ENCODE measurements around the gene ACSBG1.
A peak's percentile ranks its signal among the peaks of the same experiment; 100 is the strongest.

ACSBG1 gene

DNA sequence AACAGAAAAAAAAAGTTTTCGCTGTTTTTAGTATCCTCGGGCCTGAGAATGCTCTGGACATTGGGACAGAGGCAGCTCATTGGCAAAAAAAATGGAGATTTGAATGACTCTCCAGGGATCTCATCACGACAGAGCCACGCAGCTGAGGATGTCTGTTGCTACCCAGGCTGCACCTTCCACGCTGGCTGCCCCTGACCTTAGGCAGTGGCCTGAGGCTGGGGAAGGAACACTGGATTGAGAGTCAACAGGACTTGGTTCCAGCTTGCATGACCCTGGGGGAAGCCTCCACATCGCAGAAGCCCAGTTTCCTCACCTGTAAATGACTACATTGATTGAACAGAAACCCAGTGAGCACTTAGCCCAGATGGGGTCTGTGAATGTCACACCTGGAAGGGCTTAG is 8.7 kb upstream of the ACSBG1 start:
- H2BK5ac ChIP-seq (ENCODE audit: low read depth, low read length, poor library complexity, severe bottlenecking) = no peak overlapping the region
- no peak overlapping the region for H4K8ac ChIP-seq (ENCODE audit: low read length)

DNA sequence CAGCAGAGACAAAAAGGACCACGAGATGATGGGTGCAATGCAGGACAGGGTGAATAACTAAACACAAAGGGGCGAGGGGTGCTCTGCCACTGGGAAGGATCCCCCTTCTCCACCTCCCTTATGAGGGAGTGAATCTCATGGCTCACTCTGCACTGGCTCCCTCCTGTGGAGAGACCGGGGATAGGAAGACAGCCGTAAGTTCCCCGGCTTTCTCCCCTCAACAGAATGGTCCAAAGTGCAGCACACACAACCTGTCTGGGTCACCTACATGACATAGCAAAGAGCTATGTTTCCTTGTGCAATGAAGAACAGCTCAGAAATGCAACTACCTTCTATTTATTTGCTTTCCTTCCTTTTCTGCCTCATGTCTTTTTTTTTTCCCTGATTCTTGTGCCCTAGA is 7.8 kb upstream of the ACSBG1 start:
- Histone ChIP-seq H3K79me1 (replicated peaks; ENCODE audit: low read length, poor library complexity, severe bottlenecking) (no peaks in the 10 kb centered on the region), H2BK15ac (ENCODE audit: low read depth, poor library complexity, severe bottlenecking) (no peak overlapping the region), H3K14ac (ENCODE audit: low read length in 2 of 2) (no peak overlapping the region), H3K23ac (ENCODE audit: low read length in 2 of 2) (no peak overlapping the region), H2BK12ac (ENCODE audit: low read length in 2 of 2) (no peak overlapping the region), H3K4me3 (ENCODE audit: insufficient read depth in 1 of 2, low read depth in 1 of 2, low read length in 2 of 2) (no peak overlapping the region), H2AFZ (ENCODE audit: low read depth, low read length) (no peak overlapping the region), H3K9me3 (ENCODE audit: control insufficient read depth, low read length) (no peaks in the 10 kb centered on the region), H2BK5ac (ENCODE audit: low read depth, low read length, poor library complexity, severe bottlenecking) (no peak overlapping the region), H3K27me3 (ENCODE audit: control insufficient read depth in 1 of 2, insufficient read depth in 1 of 2, low read length in 2 of 2) (peaks cover 0 to 44% of the 10 kb centered on the region in 2 experiments), H3K4me1 (ENCODE audit: control insufficient read depth, insufficient read depth, low read depth, low read length) (peaks cover 16% of the 10 kb centered on the region), H3K9ac (ENCODE audit: low read length) (no peak overlapping the region), H3K4me2 (ENCODE audit: low read length, poor library complexity, severe bottlenecking) (no peak overlapping the region), H3K36me3 (ENCODE audit: control insufficient read depth in 1 of 2, insufficient read depth in 2 of 2, low read depth in 1 of 2, low read length in 2 of 2) (no peaks in the 10 kb centered on the region), H3K27ac (ENCODE audit: low read length, poor library complexity, severe bottlenecking) (no peak overlapping the region), H3K18ac (ENCODE audit: low read depth in 1 of 2, low read length in 2 of 2) (no peak overlapping the region), H4K8ac (ENCODE audit: low read length) (no peak overlapping the region), H4K91ac (ENCODE audit: low read length) (no peak overlapping the region), H2AK5ac (ENCODE audit: low read length, severe bottlenecking) (no peak overlapping the region), H3K4ac (ENCODE audit: low read depth in 1 of 2, low read length in 2 of 2) (no peak overlapping the region), H2BK120ac (ENCODE audit: low read depth, low read length) (no peak overlapping the region)
- 67% methylated on average over 5 of the region's 5 CpGs for WGBS
- DNase-seq = peak; percentile 37

More for the DNA sequence above, 8.7 kb upstream of the ACSBG1 start:
- Histone ChIP-seq H2BK12ac (ENCODE audit: low read length in 2 of 2) (no peak overlapping the region), H2BK120ac (ENCODE audit: low read depth, low read length) (no peak overlapping the region), H2AK5ac (ENCODE audit: low read length, severe bottlenecking) (peak overlapping the region; percentile 96), H3K18ac (ENCODE audit: low read depth in 1 of 2, low read length in 2 of 2) (no peak overlapping the region), H3K14ac (ENCODE audit: low read length in 2 of 2) (no peak overlapping the region), H3K27me3 (ENCODE audit: control insufficient read depth in 1 of 2, insufficient read depth in 1 of 2, low read length in 2 of 2) (peaks cover 0 to 40% of the 10 kb centered on the region in 2 experiments), H3K27ac (ENCODE audit: low read length, poor library complexity, severe bottlenecking) (peak overlapping the region; percentile 67), H4K91ac (ENCODE audit: low read length) (no peak overlapping the region), H3K4me3 (ENCODE audit: insufficient read depth in 1 of 2, low read depth in 1 of 2, low read length in 2 of 2) (no peak overlapping the region), H3K23ac (ENCODE audit: low read length in 2 of 2) (no peak overlapping the region), H3K4me2 (ENCODE audit: low read length, poor library complexity, severe bottlenecking) (no peak overlapping the region), H3K9ac (ENCODE audit: low read length) (no peak overlapping the region), H3K9me3 (ENCODE audit: control insufficient read depth, low read length) (no peaks in the 10 kb centered on the region), H3K79me1 (replicated peaks; ENCODE audit: low read length, poor library complexity, severe bottlenecking) (no peaks in the 10 kb centered on the region), H3K4ac (ENCODE audit: low read depth in 1 of 2, low read length in 2 of 2) (no peak overlapping the region), H3K36me3 (ENCODE audit: control insufficient read depth in 1 of 2, insufficient read depth in 2 of 2, low read depth in 1 of 2, low read length in 2 of 2) (no peaks in the 10 kb centered on the region), H2AFZ (ENCODE audit: low read depth, low read length) (no peak overlapping the region), H2BK15ac (ENCODE audit: low read depth, poor library complexity, severe bottlenecking) (no peak overlapping the region), H3K4me1 (ENCODE audit: control insufficient read depth, insufficient read depth, low read depth, low read length) (peaks cover 16% of the 10 kb centered on the region)
- 80% methylated on average over 6 of the region's 6 CpGs for WGBS
- no peak for DNase-seq

DNA sequence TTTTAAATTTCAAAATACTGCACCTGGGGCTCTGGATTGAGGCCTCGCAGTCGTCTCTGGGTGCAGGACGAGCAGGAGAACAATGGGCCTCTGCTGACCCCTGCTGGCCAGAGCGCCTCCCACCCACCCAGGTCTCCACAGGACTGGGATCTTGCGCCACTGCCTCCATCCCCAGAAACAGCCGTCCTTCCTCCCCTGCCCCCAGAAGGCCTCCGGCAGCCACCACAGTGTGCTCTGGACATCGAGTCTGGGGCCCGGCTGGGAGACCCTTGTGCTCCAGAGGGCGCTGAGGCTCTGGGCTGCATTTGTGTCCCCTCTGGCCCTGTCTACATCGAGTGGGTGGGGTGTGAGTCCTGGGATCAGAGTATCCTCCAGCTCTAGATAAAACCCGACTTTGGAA is 6.7 kb upstream of the ACSBG1 start:
- no peak overlapping the region for H2BK12ac ChIP-seq (ENCODE audit: low read length in 2 of 2)
- no peak overlapping the region for H2AFZ ChIP-seq (ENCODE audit: low read depth, low read length)
- no peak overlapping the region for H4K91ac ChIP-seq (ENCODE audit: low read length)
- H3K9me3 ChIP-seq (ENCODE audit: control insufficient read depth, low read length) = no peaks in the 10 kb centered on the region
- no peak overlapping the region for H3K18ac ChIP-seq (ENCODE audit: low read depth in 1 of 2, low read length in 2 of 2)
- no peak overlapping the region for H3K4me2 ChIP-seq (ENCODE audit: low read length, poor library complexity, severe bottlenecking)
- no peak overlapping the region for H3K23ac ChIP-seq (ENCODE audit: low read length in 2 of 2)
- no peak overlapping the region for H2AK5ac ChIP-seq (ENCODE audit: low read length, severe bottlenecking)
- no peak overlapping the region for H3K4ac ChIP-seq (ENCODE audit: low read depth in 1 of 2, low read length in 2 of 2)
- H2BK15ac ChIP-seq (ENCODE audit: low read depth, poor library complexity, severe bottlenecking) = no peak overlapping the region
- H3K14ac ChIP-seq (ENCODE audit: low read length in 2 of 2) = no peak overlapping the region
- H2BK5ac ChIP-seq (ENCODE audit: low read depth, low read length, poor library complexity, severe bottlenecking) = no peak overlapping the region
- no peak overlapping the region for H3K27ac ChIP-seq (ENCODE audit: low read length, poor library complexity, severe bottlenecking)
- H3K36me3 ChIP-seq (ENCODE audit: control insufficient read depth in 1 of 2, insufficient read depth in 2 of 2, low read depth in 1 of 2, low read length in 2 of 2) = no peaks in the 10 kb centered on the region
- H3K4me3 ChIP-seq (ENCODE audit: insufficient read depth in 1 of 2, low read depth in 1 of 2, low read length in 2 of 2) = no peak overlapping the region
- peaks cover 0 to 51% of the 10 kb centered on the region in 2 experiments for H3K27me3 ChIP-seq (ENCODE audit: control insufficient read depth in 1 of 2, insufficient read depth in 1 of 2, low read length in 2 of 2)
- H3K4me1 ChIP-seq (ENCODE audit: control insufficient read depth, insufficient read depth, low read depth, low read length) = peaks cover 16% of the 10 kb centered on the region
- WGBS = 12% methylated on average over 12 of the region's 12 CpGs
- no peak overlapping the region for H2BK120ac ChIP-seq (ENCODE audit: low read depth, low read length)
- H4K8ac ChIP-seq (ENCODE audit: low read length) = no peak overlapping the region
- no peak overlapping the region for H3K9ac ChIP-seq (ENCODE audit: low read length)
- peak; percentile 71 for DNase-seq
- H3K79me1 ChIP-seq (replicated peaks; ENCODE audit: low read length, poor library complexity, severe bottlenecking) = no peaks in the 10 kb centered on the region

DNA sequence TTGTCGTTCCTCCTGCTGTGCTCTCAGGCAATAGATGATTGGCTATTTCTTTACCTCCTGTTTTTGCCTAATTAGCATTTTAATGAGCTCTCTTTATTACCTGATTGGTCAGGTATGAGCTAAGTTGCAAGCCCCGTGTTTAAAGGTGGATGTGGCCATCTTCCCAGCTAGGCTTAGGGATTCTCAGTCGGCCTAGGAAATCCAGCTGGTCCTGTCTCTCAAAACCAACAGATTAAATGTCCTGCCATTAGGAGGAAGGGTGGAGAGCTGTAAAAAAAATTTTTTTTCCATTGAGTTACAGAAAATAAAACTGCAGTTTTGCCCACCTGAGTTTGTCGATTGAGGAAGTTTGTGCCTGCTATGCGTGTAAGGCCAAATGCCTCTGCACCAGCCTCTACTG is 5.4 kb upstream of the ACSBG1 start:
- no peak overlapping the region for H2AFZ ChIP-seq (ENCODE audit: low read depth, low read length)
- H2BK120ac ChIP-seq (ENCODE audit: low read depth, low read length) = no peak overlapping the region
- H3K18ac ChIP-seq (ENCODE audit: low read depth in 1 of 2, low read length in 2 of 2) = no peak overlapping the region
- H3K79me1 ChIP-seq (replicated peaks; ENCODE audit: low read length, poor library complexity, severe bottlenecking) = no peaks in the 10 kb centered on the region
- H3K9me3 ChIP-seq (ENCODE audit: control insufficient read depth, low read length) = no peaks in the 10 kb centered on the region
- no peak overlapping the region for H3K9ac ChIP-seq (ENCODE audit: low read length)
- H4K91ac ChIP-seq (ENCODE audit: low read length) = no peak overlapping the region
- peaks cover 5 to 57% of the 10 kb centered on the region in 2 experiments for H3K27me3 ChIP-seq (ENCODE audit: control insufficient read depth in 1 of 2, insufficient read depth in 1 of 2, low read length in 2 of 2)
- no peak overlapping the region for H3K27ac ChIP-seq (ENCODE audit: low read length, poor library complexity, severe bottlenecking)
- H3K4me3 ChIP-seq (ENCODE audit: insufficient read depth in 1 of 2, low read depth in 1 of 2, low read length in 2 of 2) = no peak overlapping the region
- peaks cover 14% of the 10 kb centered on the region for H3K4me1 ChIP-seq (ENCODE audit: control insufficient read depth, insufficient read depth, low read depth, low read length)
- no peak overlapping the region for H3K4me2 ChIP-seq (ENCODE audit: low read length, poor library complexity, severe bottlenecking)
- H3K14ac ChIP-seq (ENCODE audit: low read length in 2 of 2) = no peak overlapping the region
- H3K4ac ChIP-seq (ENCODE audit: low read depth in 1 of 2, low read length in 2 of 2) = no peak overlapping the region
- no peak for DNase-seq
- H3K36me3 ChIP-seq (ENCODE audit: control insufficient read depth in 1 of 2, insufficient read depth in 2 of 2, low read depth in 1 of 2, low read length in 2 of 2) = no peaks in the 10 kb centered on the region
- H2BK12ac ChIP-seq (ENCODE audit: low read length in 2 of 2) = no peak overlapping the region
- 89% methylated on average over 5 of the region's 5 CpGs for WGBS
- H2BK5ac ChIP-seq (ENCODE audit: low read depth, low read length, poor library complexity, severe bottlenecking) = no peak overlapping the region
- H2AK5ac ChIP-seq (ENCODE audit: low read length, severe bottlenecking) = no peak overlapping the region
- H2BK15ac ChIP-seq (ENCODE audit: low read depth, poor library complexity, severe bottlenecking) = no peak overlapping the region
- no peak overlapping the region for H3K23ac ChIP-seq (ENCODE audit: low read length in 2 of 2)
- H4K8ac ChIP-seq (ENCODE audit: low read length) = no peak overlapping the region
